ENCODE results near the gene MRPL38. TPM values are rescaled to one million over a fixed set of nuclear protein-coding genes. Genes with fewer than 3 reads are reported as not detected.
A peak's percentile ranks its signal among the peaks of the same experiment; 100 is the strongest.

MRPL38 gene
- total RNA-seq (ENCODE audit: unreplicated experiment), result 133 TPM
- long read RNA-seq, transcript MRPL38-201 (9 exons, 1,888 nt), result major isoform, 65 of 77 reads
- long read RNA-seq, partial matches to known transcripts, result 6 of 77 reads
- long read RNA-seq, other reads (novel, unspliced or antisense), result 4 of 77 reads

DNA sequence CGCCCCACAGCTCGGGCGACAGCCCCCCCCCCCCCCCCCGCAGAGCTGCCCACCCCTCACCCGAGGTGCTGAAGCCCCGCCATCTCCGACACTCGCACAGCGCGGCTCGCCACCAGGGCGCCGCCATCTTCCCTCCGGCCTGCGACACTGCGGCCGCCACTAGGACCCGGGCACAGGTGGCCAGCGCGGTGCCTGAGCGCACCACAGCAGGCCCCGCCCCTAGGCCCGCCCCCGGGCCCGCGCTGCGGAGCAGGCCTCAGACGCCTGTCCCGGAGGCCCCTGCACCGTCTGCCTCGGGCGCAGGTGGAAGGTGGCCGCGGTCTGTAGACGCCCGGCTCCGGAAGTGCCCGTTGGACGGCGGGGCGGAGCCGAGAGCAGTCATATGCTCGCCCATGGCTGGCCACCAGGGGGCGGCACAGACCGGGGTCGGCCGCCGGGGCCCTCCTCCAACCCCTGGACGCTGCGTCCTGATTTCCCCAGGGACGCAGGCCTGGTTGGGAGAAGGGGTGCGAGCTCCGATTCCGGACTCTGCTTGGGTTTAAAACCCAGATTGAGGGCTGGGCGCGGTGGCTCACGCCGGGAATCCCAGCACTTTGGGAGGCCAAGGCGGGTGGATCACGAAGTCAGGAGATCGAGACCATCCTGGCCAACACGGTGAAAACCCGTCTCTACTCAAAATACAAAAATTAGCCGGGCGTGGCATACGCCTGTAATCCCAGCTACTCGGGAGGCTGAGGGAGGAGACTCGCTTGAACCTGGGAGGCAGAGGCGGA lies at the start of gene MRPL38:
TSS of gene MRPL38 (minus strand) at position 136 of the 773 bp plus-strand sequence. CDS start at position 127, 9 bp downstream.
- H3K9me3 Mint-ChIP-seq (ENCODE audit: unreplicated experiment), result peaks cover 4% of the 10 kb centered on the region
- H3K27me3 Mint-ChIP-seq (ENCODE audit: unreplicated experiment), result peaks cover 8% of the 10 kb centered on the region
- no peaks in the 10 kb centered on the region for H3K36me3 Mint-ChIP-seq (ENCODE audit: unreplicated experiment)
- H3K4me3 Mint-ChIP-seq (ENCODE audit: unreplicated experiment), result peak within 1 kb of the TSS; percentile 94
- DNase-seq, result peak; percentile 97
- H3K4me1 Mint-ChIP-seq (ENCODE audit: low read depth, unreplicated experiment), result no peaks in the 10 kb centered on the region
- H3K27ac Mint-ChIP-seq (ENCODE audit: unreplicated experiment), result peak within 1 kb of the TSS; percentile 90
- TF ChIP-seq, protein P1, sequence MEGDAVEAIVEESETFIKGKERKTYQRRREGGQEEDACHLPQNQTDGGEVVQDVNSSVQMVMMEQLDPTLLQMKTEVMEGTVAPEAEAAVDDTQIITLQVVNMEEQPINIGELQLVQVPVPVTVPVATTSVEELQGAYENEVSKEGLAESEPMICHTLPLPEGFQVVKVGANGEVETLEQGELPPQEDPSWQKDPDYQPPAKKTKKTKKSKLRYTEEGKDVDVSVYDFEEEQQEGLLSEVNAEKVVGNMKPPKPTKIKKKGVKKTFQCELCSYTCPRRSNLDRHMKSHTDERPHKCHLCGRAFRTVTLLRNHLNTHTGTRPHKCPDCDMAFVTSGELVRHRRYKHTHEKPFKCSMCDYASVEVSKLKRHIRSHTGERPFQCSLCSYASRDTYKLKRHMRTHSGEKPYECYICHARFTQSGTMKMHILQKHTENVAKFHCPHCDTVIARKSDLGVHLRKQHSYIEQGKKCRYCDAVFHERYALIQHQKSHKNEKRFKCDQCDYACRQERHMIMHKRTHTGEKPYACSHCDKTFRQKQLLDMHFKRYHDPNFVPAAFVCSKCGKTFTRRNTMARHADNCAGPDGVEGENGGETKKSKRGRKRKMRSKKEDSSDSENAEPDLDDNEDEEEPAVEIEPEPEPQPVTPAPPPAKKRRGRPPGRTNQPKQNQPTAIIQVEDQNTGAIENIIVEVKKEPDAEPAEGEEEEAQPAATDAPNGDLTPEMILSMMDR (IDR thresholded peaks at IDR 0.05; ENCODE audit: partially characterized antibody, unreplicated experiment), result peak; percentile 100

DNA sequence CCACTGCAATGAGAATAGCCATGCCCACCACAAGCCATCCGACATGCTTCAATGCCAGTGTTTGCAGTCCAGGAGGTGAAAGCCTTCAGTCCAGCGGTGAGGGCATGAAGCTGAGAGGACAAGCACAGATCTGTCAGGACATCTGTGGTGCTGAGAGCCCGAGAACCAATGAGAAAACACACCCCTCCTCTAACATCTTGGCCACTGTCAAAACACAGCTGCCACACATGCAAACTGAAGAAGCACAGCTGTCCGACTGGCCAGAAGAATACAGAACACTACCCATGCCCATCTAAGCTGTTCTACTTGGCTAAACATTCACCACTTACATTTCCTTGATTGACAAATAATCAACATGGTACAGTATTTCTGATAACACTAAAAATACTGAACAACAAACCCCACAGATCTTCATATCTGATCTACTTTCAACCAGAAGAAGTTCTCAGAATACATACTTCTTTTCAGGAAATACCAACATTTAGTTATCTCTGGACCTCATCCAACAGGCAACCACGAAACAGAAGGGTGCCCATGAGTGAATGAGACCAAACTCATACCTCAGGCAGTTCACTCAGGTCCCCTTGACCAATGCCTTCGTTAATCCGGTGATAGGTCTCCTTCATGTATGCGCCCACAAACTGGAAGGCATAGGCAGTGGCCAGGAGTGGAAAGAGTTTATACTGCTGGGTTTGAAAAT lies 46.3 kb upstream of the MRPL38 start:
- Mint-ChIP-seq H3K4me1 (ENCODE audit: low read depth, unreplicated experiment) (no peaks in the 10 kb centered on the region), H3K27ac (ENCODE audit: unreplicated experiment) (no peak overlapping the region), H3K36me3 (ENCODE audit: unreplicated experiment) (no peaks in the 10 kb centered on the region), H3K27me3 (ENCODE audit: unreplicated experiment) (no peaks in the 10 kb centered on the region), H3K4me3 (ENCODE audit: unreplicated experiment) (no peak overlapping the region), H3K9me3 (ENCODE audit: unreplicated experiment) (peaks cover 1% of the 10 kb centered on the region)
- TF ChIP-seq, protein P1 (IDR thresholded peaks at IDR 0.05; ENCODE audit: partially characterized antibody, unreplicated experiment), result no peak
- no peak for DNase-seq

DNA sequence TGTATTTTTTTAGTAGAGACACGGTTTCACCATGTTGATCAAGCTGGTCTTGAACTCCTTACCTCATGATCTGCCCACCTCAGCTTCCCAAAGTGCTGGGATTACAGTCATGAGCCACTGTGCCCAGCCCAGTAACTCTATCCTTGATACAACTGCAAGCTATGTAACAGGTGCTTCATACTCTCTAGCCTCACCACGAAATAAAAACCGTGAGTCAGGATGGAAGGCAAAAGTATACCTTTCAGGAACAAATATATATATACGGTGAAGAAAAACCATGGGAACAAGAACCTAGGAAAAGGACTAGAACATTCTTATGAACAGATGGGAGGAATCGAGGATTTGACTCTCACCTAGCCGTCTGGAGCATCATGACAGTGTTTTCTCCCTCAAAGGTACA lies 45.7 kb upstream of the MRPL38 start:
- Mint-ChIP-seq H3K27me3 (ENCODE audit: unreplicated experiment) (no peaks in the 10 kb centered on the region), H3K4me3 (ENCODE audit: unreplicated experiment) (no peak overlapping the region), H3K4me1 (ENCODE audit: low read depth, unreplicated experiment) (no peaks in the 10 kb centered on the region), H3K36me3 (ENCODE audit: unreplicated experiment) (no peaks in the 10 kb centered on the region), H3K27ac (ENCODE audit: unreplicated experiment) (no peak overlapping the region), H3K9me3 (ENCODE audit: unreplicated experiment) (peaks cover 1% of the 10 kb centered on the region)
- DNase-seq, result no peak
- TF ChIP-seq, protein P1 (IDR thresholded peaks at IDR 0.05; ENCODE audit: partially characterized antibody, unreplicated experiment), result no peak

- H3K9me3 Mint-ChIP-seq (ENCODE audit: unreplicated experiment), result peaks cover 4% of the 10 kb centered on the region
- TF ChIP-seq, protein P1 (IDR thresholded peaks at IDR 0.05; ENCODE audit: partially characterized antibody, unreplicated experiment), result no peak
- no peak for DNase-seq
- no peak overlapping the region for H3K4me3 Mint-ChIP-seq (ENCODE audit: unreplicated experiment)
- no peaks in the 10 kb centered on the region for H3K36me3 Mint-ChIP-seq (ENCODE audit: unreplicated experiment)
- no peaks in the 10 kb centered on the region for H3K27me3 Mint-ChIP-seq (ENCODE audit: unreplicated experiment)
- no peak overlapping the region for H3K27ac Mint-ChIP-seq (ENCODE audit: unreplicated experiment)
- peaks cover 6% of the 10 kb centered on the region for H3K4me1 Mint-ChIP-seq (ENCODE audit: low read depth, unreplicated experiment)
Measured at GRCh38 chr17:75945211-75945610, 40.5 kb upstream of the MRPL38 start.
